H4 (cell line): ENCODE measurements around the gene CLCN4. TPM values are rescaled to one million over a fixed set of nuclear protein-coding genes. Genes with fewer than 3 reads are reported as not detected.

ENCODE experiments used
- DNase-seq: peaks from one replicate; pipeline ENCODE4 v3.0.0-alpha.2; 2015; ENCODE audit warnings: low spot score
- total RNA-seq: library from RNA; depleted of rRNA; stranded (reverse); fragments of >200 nt; shearing (Covaris generic); gene quantifications from 2 replicates; pipeline ENCODE4 v1.2.3, GENCODE V29; 2014

The CLCN4 gene
- total RNA-seq, 1 experiment from 2014 or later: 6.9 TPM

DNA sequence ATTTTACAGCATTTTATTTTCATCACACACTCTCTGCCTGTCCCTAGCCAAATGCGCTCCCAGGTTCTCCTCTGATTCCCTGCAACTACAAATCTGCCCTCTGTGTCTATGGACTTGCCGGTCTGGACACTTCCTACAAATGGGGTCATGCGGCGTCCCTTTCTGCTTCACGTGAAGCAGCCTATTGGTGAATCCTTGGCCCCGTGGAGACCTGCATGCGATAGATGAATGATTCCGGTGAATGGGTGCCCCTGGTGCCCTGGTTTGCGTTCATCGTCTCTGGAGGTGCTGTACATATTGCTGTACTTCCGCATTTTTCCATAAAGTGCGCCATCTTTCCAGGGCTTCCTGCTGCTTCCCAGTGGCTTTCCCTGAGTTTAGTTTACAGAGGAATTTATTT, 27.5 kb upstream of the CLCN4 start:
- no peak for DNase-seq

GRCh38 chrX:10130354-10130753, 26.4 kb upstream of the CLCN4 start:
- DNase-seq: no peak

DNA sequence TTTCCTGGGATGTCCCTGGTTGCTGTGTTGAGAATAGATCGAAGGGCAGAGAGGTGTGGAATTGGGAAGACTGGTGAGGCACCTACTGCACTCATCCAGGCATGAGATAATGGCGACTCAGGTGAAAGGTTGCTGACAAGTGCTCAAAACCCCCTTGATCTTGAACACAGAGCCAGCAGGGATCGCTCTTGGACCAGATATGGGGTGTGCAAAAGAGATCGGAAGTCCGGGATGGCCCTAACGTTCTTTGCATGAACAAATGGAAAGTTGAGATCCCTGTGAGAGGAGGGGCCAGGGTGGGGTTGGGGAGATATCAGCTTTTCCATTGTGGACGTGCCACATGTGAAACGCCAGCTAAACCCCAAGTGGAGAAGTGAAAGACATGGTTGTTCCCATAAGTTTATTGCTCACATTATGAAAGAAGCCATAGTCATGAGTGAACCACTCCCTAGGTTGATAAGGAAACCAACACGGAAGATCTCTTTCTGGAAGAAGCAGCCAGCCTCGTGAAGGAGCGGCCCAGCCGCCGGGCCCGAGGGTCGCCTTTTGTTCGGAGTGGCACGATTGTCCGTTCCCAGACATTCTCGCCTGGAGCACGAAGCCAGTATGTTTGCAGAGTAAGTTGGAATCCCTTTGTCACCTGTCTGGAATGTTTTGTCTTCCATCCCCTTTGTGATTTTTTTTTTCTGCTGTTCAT, 22.6 kb upstream of the CLCN4 start:
- DNase-seq: no peak

DNA sequence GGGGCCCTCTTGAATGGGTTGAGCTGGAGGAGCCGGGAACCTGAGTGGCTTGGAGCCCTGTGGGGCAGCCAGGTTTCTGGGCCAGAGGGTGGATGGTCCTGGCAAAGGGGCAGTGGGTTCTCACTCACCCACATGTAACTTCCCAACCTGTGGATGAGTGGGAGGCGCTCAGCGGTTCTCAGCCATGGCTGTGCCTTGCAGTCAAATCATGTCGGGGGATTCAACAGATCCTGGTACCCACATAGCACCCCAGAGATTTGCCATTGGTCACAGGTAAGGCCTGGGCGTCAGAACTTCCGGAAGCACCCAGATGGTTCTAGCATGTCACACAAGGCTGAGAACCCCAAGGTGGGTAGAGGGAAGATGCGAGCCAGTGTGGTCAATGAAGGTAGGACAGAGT, 21.9 kb upstream of the CLCN4 start:
- DNase-seq: no peak

GRCh38 chrX:10135561-10136399, 21.0 kb upstream of the CLCN4 start:
- no peak for DNase-seq

GRCh38 chrX:10138726-10139125, 18.0 kb upstream of the CLCN4 start:
- DNase-seq: no peak

GRCh38 chrX:10140264-10140663, 16.5 kb upstream of the CLCN4 start:
- DNase-seq: no peak

DNA sequence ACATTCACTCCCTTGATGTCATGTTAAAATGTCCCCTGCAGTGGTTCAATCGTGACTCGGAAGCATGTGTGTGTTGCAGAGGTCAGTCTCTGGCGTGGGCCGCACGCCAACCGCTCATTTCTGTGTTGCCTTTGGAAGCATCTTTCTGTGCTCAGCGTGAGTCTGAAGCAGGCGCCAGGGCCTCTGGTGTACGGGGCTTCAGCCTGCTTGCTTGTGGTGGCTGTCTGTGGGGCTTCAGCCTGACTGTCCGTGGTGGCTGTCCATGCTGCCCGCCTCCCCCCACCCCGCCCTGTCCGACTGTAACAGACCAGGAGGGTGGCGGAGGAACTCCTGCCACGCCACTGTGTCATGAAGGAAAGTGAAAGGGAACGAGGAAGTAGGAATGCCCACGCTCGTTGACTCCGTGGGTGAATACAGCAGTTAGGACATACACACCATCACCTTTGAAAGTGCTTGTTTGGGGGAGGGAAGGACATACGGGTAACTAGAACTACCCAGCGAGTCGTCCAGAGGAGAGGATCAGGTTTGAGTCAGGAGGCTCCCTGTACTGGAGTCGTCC, 14.7 kb upstream of the CLCN4 start:
- no peak for DNase-seq

DNA sequence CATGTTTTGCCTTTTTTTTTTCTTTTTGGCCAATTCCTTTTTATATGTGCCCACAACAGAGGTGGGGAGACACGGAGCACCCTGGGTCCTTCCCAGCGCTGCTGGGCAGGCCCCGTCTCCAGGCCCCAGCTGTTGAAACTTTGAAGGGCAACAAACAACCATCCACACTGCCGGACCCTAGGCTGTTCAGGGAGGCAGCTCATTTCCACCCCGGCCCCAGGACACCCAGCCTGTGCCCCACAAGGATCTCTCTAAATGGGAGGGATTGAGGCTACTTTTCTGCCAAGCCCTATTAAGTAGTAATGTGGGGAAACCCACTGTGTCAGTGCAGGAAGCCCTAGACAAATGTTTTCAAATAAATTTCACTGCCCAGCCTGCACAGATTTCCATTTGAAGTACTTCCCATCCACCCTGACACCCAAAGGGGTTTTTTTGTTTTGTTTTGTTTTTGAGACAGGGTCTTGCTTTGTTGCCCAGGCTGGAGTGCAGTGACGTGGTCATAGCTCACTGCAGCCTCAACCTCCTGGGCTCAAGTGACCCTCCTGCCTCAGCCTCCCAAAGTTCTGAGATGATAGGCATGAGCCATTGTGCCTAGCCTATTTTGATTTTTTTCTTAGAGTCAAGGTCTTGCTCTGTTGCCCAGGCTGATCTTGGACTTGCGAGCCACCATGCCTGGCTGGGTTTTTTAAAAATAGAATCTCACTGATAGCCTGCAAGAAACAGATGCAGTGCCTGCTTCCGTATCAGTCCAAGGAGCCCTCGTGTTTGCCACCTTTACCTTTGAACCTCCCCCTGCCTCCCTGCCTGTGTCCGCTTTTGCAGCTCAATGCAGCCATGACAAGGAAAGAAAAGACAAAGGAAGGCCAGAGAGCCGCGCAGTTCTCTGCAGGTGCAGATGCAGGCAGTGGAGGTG, 13.4 kb upstream of the CLCN4 start:
- DNase-seq: no peak

DNA sequence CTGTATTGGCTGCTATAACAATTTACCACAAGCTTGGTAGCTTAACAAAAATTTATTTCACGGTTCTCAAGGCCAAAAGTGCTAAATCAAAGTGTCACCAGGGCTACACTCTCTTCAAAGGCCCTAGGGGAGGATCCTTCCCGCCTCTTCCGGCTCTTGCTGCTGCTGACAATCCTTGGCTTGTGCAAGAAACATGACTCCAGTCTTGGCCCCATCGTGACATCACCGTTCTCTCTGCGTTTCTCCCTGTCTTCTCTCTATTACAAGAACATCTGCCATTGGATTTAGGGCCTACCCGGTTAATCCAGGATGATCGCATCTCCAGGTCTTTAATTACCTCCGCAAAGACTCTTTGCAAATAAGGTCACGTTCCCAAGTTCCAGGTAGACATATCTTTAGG, 10.4 kb upstream of the CLCN4 start:
- no peak for DNase-seq

- no peak for DNase-seq
Observed at GRCh38 chrX:10152086-10152485, 4.7 kb upstream of the CLCN4 start.

GRCh38 chrX:10155137-10155536, 1.6 kb upstream of the CLCN4 start:
- no peak for DNase-seq

DNA sequence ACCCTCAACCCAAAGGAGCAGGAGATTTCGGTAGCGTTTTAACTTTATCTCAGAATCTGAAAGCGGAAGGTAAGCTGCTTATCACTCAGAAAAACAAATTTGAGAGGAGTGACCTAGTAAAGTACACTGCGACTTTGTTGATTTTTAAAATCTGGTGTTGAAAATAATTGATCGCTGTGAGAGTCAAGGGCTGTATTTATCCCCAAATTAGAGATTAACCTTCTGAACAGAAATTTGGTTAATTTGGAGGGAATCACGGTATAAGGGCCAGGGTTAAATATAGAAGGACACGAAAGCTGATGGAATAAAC, 212 bp downstream of the CLCN4 start:
- no peak for DNase-seq

DNA sequence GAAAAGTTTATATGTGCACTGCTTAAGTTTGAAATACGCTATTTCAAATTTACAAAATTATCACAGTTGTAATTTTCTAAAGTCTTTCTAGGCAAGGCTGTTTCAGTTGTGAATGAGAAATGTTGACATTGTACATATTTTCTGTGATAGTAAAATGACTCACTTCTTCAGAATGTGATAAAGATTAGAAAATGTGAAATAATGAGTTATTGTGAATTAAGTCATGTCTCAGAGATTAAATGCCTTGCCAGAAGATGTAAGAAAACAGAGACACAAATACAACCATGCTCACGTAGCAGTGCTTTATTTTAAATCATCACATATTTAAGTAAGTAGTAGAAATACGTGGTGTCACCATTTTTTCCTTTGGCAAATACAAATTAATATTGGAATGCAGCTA, 768 bp downstream of the CLCN4 start:
- no peak for DNase-seq

- no peak for DNase-seq
Observed at GRCh38 chrX:10158279-10159144, 1.7 kb downstream of the CLCN4 start.

GRCh38 chrX:10159145-10159468, 2.3 kb downstream of the CLCN4 start:
- no peak for DNase-seq

GRCh38 chrX:10160211-10160610, 3.4 kb downstream of the CLCN4 start:
- no peak for DNase-seq

DNA sequence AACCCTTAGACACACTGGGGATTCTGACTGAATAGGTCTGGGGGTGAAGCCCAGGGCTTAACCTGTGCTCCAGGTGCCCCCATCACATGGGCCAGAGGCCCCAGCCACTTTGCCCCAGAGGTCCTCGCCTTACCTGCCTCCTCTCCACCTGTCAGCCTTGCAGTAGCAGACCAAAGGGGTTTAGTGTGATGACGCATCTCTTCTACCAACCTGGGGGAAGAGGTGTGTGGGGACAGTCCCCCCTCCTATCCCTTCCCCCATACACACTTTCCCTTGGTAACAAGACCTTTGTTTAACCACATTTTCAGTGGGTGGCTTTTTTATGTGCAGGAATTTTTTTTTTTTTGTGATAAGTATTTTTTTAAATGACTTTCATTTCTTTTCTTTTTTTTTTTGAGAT, 6.3 kb downstream of the CLCN4 start:
- DNase-seq: no peak

GRCh38 chrX:10164879-10165278, 8.1 kb downstream of the CLCN4 start:
- DNase-seq: no peak

- peak; percentile 42 for DNase-seq
Observed at GRCh38 chrX:10165580-10166247, 8.9 kb downstream of the CLCN4 start.

GRCh38 chrX:10166248-10166716, 9.5 kb downstream of the CLCN4 start:
- DNase-seq: no peak
